Effector memory CD4-positive, alpha-beta T cell (primary cell): ENCODE data around the gene VPS33A.

Experiments
- DNase-seq, 3 donors: peaks; one replicate each; pipeline ENCODE4 v3.0.0-alpha.2; 2020
- H3K27ac ChIP-seq: 2 replicates; pipeline ENCODE4 v1.7.0; 2013; ENCODE audit warnings: mild to moderate bottlenecking, low read length, moderate library complexity; ENCODE audit not compliant: insufficient read depth, poor library complexity, severe bottlenecking
- H3K27me3 ChIP-seq: replicated peaks from 2 replicates; pipeline ENCODE4 v1.7.0; 2013; ENCODE audit warnings: mild to moderate bottlenecking, low read length; ENCODE audit not compliant: insufficient read depth, control insufficient read depth, poor library complexity, severe bottlenecking
- H3K36me3 ChIP-seq: 2 replicates; pipeline ENCODE4 v1.7.0; 2013; ENCODE audit warnings: mild to moderate bottlenecking, low read length, moderate library complexity; ENCODE audit not compliant: control insufficient read depth, insufficient read depth
- H3K4me1 ChIP-seq: 2 replicates; pipeline ENCODE4 v1.7.0; 2013; ENCODE audit warnings: low read length, mild to moderate bottlenecking; ENCODE audit not compliant: control insufficient read depth, insufficient read depth, poor library complexity, severe bottlenecking
- H3K4me3 ChIP-seq: 2 replicates; pipeline ENCODE4 v1.7.0; 2013; ENCODE audit warnings: low read length, low read depth, mild to moderate bottlenecking; ENCODE audit not compliant: insufficient read depth, poor library complexity, severe bottlenecking
- H3K9me3 ChIP-seq: 2 replicates; pipeline ENCODE4 v1.7.0; 2013; ENCODE audit warnings: mild to moderate bottlenecking, low read length, moderate library complexity; ENCODE audit not compliant: control insufficient read depth
- total RNA-seq, 3 donors: gene quantifications; one replicate each; lab custom pipeline; 2026; lab: John Stamatoyannopoulos, UW

The VPS33A gene
- total RNA-seq = 11.2 to 13.7 (median 12.8) reads per million in 3 donors

DNA sequence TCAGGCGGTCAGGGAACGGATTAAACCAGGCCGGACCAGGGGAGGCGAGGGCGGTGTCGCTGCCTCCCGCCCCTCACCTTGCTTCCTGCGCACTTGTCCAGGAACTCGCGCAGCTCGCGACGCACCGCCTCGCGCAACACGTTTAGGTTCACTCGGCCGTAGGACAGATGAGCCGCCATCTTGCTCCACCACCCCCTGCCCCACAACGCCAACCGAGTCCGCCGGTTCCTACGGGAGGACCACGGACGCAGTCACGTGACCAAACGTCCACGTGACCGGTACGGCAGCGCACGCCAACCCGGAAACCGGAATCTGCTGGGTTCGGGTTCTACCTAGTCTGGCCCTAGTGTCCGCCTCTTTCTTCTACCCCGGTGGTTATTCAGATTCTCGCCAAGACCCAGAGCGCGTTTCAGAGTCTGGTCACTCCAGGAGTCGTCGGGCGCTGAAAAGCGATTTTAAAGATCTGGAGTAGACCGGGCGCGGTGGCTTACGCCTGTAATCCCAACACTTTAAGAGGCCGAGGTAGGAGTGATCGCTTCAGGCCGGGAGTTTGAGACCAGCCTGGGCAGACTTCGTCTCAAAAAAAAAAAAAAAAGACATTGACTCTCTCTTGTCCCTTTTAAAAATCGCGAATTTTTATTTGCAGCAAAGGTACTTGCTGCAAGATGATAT, at the start of gene VPS33A:
Gene VPS33A, minus strand, starts transcription at position 265 of the 672 bp plus-strand sequence. Its CDS starts 86 bp downstream, at position 179.
- H3K9me3 ChIP-seq = no peaks in the 10 kb centered on the region
- DNase-seq = peak; percentile 86 to 91 (median 87)
- peak within 1 kb of the TSS; percentile 81 for H3K4me3 ChIP-seq
- H3K27me3 ChIP-seq = no peaks in the 10 kb centered on the region
- H3K36me3 ChIP-seq = peaks cover 12% of the 10 kb centered on the region
- peaks cover 6% of the 10 kb centered on the region for H3K4me1 ChIP-seq
- peak within 1 kb of the TSS; percentile 96 for H3K27ac ChIP-seq

DNA sequence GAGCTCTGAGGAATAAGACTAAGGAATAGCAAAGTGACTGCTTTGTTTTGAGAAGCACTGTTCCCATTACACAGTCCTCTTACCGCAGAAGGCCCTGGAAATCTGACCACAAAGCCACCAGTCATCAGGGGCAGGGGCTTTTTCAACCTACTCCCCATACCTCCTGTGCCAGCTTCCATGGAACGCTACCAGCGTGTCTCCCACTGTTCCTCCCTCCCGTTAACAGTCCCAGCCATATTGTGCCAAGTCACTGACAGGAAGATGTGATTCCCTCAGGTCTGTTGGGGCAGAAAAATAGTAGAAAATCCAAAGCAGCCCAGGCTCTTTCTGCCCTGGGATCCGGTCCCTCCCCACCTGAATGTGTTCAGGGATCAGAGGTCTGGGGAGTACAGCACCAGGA, 46.6 kb upstream of the VPS33A start:
- Histone ChIP-seq H3K9me3 (no peaks in the 10 kb centered on the region), H3K4me1 (no peaks in the 10 kb centered on the region), H3K36me3 (peaks cover 45% of the 10 kb centered on the region), H3K4me3 (no peak overlapping the region), H3K27me3 (no peaks in the 10 kb centered on the region), H3K27ac (no peak overlapping the region)
- DNase-seq = no peak

DNA sequence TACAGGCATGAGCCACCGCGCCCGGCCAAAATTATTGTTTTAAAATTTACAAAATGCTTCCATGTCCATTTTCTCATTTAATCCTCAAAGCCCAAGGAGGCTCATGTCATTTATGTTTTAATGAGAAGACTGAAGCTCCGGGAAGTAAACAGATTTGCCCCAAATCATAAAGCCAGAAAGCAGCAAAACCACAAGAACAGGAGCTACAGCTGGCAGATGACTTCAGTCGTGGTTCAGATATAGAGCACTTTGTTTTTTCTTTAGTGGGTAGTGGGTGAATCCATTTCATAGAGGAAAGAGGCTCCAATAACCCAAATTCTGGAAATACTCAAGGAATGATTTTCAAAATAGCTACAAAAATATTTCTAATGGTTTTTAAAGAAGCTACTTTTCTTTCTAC, 45.4 kb upstream of the VPS33A start:
- Histone ChIP-seq H3K27me3 (no peaks in the 10 kb centered on the region), H3K36me3 (peaks cover 36% of the 10 kb centered on the region), H3K4me1 (no peaks in the 10 kb centered on the region), H3K4me3 (no peak overlapping the region), H3K9me3 (no peaks in the 10 kb centered on the region), H3K27ac (no peak overlapping the region)
- DNase-seq = no peak

DNA sequence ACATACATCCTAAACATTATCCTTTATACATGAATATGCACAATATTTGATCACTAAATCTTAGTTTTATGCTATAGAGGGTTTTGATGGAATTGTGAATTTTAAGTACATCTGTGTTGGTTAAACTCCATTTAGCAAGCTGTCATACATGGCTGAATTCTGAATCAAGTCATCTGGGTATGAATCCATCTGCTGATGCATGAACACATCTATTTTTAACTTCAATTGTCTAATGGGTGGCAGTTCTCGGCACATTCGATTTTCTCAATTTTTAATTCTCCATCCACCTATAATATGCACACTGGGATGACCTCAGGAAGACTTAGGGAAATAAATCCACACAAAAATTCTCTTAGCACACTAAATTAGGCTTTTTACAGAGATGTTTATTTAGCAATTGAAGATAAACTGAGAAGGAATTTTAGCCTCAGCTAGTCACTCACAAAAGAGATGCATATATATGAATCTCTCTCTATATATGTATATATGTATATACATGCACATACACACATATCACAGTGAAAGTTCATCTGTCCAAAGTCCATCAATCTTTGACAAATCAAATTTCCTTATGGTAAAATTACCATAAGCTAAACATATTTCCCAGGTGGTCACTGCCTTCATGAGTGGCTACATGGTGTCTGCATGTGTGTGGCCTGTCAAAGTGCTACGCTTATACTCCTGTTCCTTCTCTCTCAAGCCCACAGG, 44.5 kb upstream of the VPS33A start:
- H3K36me3 ChIP-seq = peaks cover 35% of the 10 kb centered on the region
- H3K9me3 ChIP-seq = no peaks in the 10 kb centered on the region
- no peaks in the 10 kb centered on the region for H3K27me3 ChIP-seq
- no peak overlapping the region for H3K27ac ChIP-seq
- H3K4me3 ChIP-seq = no peak overlapping the region
- no peak for DNase-seq
- H3K4me1 ChIP-seq = no peaks in the 10 kb centered on the region

DNA sequence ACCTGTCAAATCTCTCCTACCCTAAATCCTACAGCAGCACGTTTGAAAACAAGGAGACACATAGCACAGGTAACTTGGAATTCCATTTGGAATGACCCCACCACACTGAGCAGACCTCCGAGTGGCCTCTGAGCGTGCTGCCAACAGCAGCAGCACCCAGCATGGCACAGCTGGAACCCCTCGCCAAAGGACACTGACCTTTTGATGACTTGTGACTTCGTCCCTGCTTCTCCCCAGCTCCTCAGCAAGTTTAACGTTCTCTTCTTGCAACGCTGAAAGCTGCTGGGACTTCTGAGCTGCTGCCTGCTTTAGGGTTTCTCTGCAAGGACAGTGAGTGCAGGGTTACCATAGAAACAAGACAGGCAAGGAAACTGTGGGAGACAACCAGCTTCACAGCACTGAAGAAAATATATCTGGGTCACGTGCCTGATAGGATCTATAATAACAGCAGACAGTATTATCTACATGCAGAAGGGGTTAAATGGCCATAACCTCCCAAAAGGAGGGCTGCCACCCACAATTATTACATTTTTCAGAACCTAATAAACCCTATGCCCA, 43.3 kb upstream of the VPS33A start:
- no peak for DNase-seq
- no peaks in the 10 kb centered on the region for H3K4me1 ChIP-seq
- H3K9me3 ChIP-seq = no peaks in the 10 kb centered on the region
- no peak overlapping the region for H3K27ac ChIP-seq
- no peak overlapping the region for H3K4me3 ChIP-seq
- H3K27me3 ChIP-seq = no peaks in the 10 kb centered on the region
- H3K36me3 ChIP-seq = peaks cover 37% of the 10 kb centered on the region

DNA sequence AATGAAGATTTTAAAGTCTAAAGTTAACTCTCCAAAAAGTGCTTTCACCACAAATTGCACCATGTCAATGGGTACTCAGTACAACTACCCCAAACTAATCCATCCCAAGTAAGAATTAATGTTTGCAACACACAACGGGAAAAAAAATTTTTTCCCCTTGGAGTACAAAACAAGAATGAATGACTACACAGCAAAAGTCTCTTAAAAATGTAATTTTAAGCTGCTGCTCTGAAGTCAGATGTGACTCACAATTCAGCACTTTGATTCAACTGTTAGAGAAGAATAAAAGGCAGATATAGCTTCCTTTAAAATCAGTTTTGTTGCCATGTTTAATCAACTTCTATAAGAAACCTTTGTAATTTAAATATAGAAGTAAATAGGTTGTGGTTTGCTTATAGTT, 42.5 kb upstream of the VPS33A start:
- H3K36me3 ChIP-seq = peaks cover 37% of the 10 kb centered on the region
- no peak overlapping the region for H3K4me3 ChIP-seq
- no peaks in the 10 kb centered on the region for H3K27me3 ChIP-seq
- DNase-seq = no peak
- no peaks in the 10 kb centered on the region for H3K4me1 ChIP-seq
- no peak overlapping the region for H3K27ac ChIP-seq
- H3K9me3 ChIP-seq = no peaks in the 10 kb centered on the region

DNA sequence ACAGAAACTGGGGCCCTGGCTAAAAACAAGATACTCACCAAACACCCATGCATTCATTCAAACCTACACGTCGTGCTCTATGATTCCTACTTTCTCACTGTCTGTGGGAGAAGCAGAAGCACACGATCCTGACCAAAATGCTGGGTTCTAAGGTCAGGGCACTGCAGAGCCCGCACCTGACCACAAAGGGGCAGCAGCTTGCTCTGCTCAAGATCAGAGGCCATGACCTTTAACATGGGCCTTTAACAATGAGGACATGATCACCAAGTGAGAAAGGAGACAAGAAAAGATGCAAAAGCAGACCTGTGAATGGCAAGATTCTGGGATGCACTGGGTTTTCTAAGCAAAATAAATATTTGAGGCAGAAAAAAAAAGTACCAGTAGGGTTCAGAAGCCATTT, 40.1 kb upstream of the VPS33A start:
- no peak for DNase-seq
- H3K36me3 ChIP-seq = peaks cover 42% of the 10 kb centered on the region

DNA sequence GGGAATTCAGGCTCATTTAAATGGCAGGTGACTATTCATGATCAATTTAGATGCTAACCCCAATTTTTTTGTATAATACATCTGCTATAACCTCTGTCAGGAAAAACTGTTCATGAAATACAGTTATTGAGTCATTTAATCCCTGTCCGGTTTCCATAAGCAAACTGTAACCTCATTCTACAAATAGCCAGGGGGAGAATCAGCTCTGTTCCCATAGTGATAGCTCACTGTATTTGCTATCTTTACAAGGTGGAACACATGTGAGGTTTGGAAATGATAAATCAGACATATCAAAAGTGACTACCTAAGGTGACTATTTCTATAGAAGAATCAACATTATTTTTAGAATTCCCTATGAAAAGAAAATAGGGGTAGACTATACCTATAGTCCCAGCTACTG, 38.6 kb upstream of the VPS33A start:
- H3K27me3 ChIP-seq = no peaks in the 10 kb centered on the region
- no peak overlapping the region for H3K27ac ChIP-seq
- H3K4me3 ChIP-seq = no peak overlapping the region
- H3K36me3 ChIP-seq = peaks cover 34% of the 10 kb centered on the region
- H3K9me3 ChIP-seq = no peaks in the 10 kb centered on the region
- no peaks in the 10 kb centered on the region for H3K4me1 ChIP-seq
- DNase-seq = no peak

More for the DNA sequence above, 40.1 kb upstream of the VPS33A start:
- H3K4me1 ChIP-seq = no peaks in the 10 kb centered on the region
- no peaks in the 10 kb centered on the region for H3K27me3 ChIP-seq
- no peaks in the 10 kb centered on the region for H3K9me3 ChIP-seq
- no peak overlapping the region for H3K4me3 ChIP-seq
- H3K27ac ChIP-seq = no peak overlapping the region

DNA sequence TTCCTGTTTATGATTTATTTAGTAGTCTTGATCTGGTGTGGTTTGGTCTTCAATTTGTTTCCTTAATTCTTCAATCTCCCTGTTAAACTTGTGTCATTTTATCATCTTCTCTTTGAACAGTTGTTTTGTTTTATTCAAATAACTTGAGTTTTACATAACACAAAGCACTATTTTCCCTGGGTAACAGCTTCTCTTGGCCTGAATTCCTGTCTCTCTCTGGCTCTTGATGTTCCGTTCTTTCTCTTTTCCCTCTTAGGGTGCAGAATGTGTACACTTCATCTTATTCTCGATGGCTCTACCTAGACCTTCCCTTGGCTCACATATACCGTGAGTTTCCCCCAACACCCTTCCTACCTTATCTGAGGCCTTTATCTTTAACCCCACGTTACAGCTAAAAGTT, 36.8 kb upstream of the VPS33A start:
- Histone ChIP-seq H3K4me3 (no peak overlapping the region), H3K36me3 (peaks cover 28% of the 10 kb centered on the region), H3K27me3 (no peaks in the 10 kb centered on the region), H3K27ac (no peak overlapping the region), H3K4me1 (no peaks in the 10 kb centered on the region), H3K9me3 (no peaks in the 10 kb centered on the region)
- DNase-seq = no peak
